ENCODE results near the gene PTPRN2.

DNA sequence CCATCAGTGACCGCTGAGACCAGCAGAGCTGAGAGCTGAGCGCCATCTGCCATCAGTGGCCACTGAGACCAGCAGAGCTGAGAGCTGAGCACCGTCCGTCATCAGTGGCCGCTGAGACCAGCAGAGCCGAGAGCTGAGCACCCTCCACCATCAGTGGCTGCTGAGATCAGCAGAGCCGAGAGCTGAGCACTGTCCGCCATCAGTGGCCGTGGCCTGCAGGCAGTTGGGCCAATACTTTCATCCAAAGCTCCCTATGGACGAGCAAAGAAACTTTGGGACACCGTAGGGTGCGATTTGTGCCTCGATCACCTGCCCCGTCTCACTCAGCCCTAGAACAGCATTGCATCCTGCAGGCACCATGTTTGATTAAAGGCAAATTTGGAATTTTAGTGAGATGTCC, 985.0 kb downstream of the PTPRN2 start:
- TF ChIP-seq GATA2 (IDR thresholded peaks at IDR 0.05; ENCODE audit: low read depth, low read length) (no peak), GATA3 (IDR thresholded peaks at IDR 0.05; ENCODE audit: low read depth, low read length) (no peak)

Data from SH-SY5Y (cell line).